GM18867 (cell line): ENCODE results near the gene TPST2.

Experiments
- ATAC-seq: cut with Tn5 transposase; IDR thresholded peaks from one replicate; pipeline ENCODE4 v1.9.1; 2021; ENCODE audit warnings: mild to moderate bottlenecking, moderate library complexity; ENCODE audit not compliant: unreplicated experiment

The TPST2 gene

GRCh38 chr22:26479043-26479791, 110.7 kb downstream of the TPST2 start:
- ATAC-seq = no peak

GRCh38 chr22:26477341-26477731, 112.6 kb downstream of the TPST2 start:
- ATAC-seq = no peak

- no peak for ATAC-seq
These were observed 113.1 kb downstream of the TPST2 start for GRCh38 chr22:26476705-26477340.

GRCh38 chr22:26474682-26475081, 115.2 kb downstream of the TPST2 start:
- no peak for ATAC-seq
